WTC11 (cell line): Measurements from ENCODE around the gene PAPOLA. TPM values are rescaled to one million over a fixed set of nuclear protein-coding genes. Genes with fewer than 3 reads are reported as not detected.

Experiments used
- ATAC-seq: fragments of 200-7000 bp; cut with Tn5 transposase; 2 replicates; pipeline ENCODE4 v1.10.0; 2021; ENCODE audit warnings: mild to moderate bottlenecking, moderate library complexity
- CTCF ChIA-PET: fragments of 300-600 bp; sonication (Branson Sonifier 250); formaldehyde crosslinking; loops from one replicate; lab custom pipeline; 2021; ENCODE audit warnings: antibody characterized with exemption; lab: Charles Lee
- POLR2A ChIA-PET: fragments of 350-600 bp; sonication (Branson Sonifier 250); formaldehyde crosslinking; loops from one replicate; lab custom pipeline; 2021; ENCODE audit warnings: antibody characterized with exemption; lab: Charles Lee
- DNase-seq: peaks from one replicate; pipeline ENCODE4 v3.0.0; 2021; ENCODE audit warnings: low spot score
- H3K27ac Mint-ChIP-seq: 2 replicates; pipeline ENCODE4 v1.8.0; 2021; ENCODE audit warnings: mixed read lengths
- H3K27me3 Mint-ChIP-seq: 2 replicates; pipeline ENCODE4 v1.8.0; 2021; ENCODE audit warnings: low read depth, mild to moderate bottlenecking, moderate library complexity, mixed read lengths
- H3K36me3 Mint-ChIP-seq: 2 replicates; pipeline ENCODE4 v1.8.0; 2021; ENCODE audit warnings: mixed read lengths
- H3K4me1 Mint-ChIP-seq: 2 replicates; pipeline ENCODE4 v1.8.0; 2022; ENCODE audit warnings: mixed read lengths
- H3K4me3 Mint-ChIP-seq: 2 replicates; pipeline ENCODE4 v1.8.0; 2021; ENCODE audit warnings: mild to moderate bottlenecking, moderate library complexity, mixed read lengths
- H3K9me3 Mint-ChIP-seq: 2 replicates; pipeline ENCODE4 v1.8.0; 2021; ENCODE audit warnings: mixed read lengths
- ATF3 ChIP-seq: sonication (generic); formaldehyde crosslinking; conservative IDR thresholded peaks from 2 replicates; pipeline ENCODE4 v1.8.1; 2022; ENCODE audit warnings: mild to moderate bottlenecking, missing genetic modification reagents
- FOXK1 ChIP-seq: sonication (generic); formaldehyde crosslinking; IDR thresholded peaks from 2 replicates; pipeline ENCODE4 v1.8.0; 2022; ENCODE audit warnings: mild to moderate bottlenecking, moderate library complexity, missing genetic modification reagents
- JAZF1 ChIP-seq: fragments of 250-450 bp; sonication (Bioruptor Pico); IDR thresholded peaks from 2 replicates; pipeline ENCODE4 v1.9.0; 2021; ENCODE audit warnings: moderate library complexity, mild to moderate bottlenecking, inconsistent platforms
- NFE2L1 ChIP-seq: sonication (generic); formaldehyde crosslinking; IDR thresholded peaks from 2 replicates; pipeline ENCODE4 v1.8.1; 2023; ENCODE audit warnings: missing genetic modification reagents
- NR2C2 ChIP-seq: sonication (generic); formaldehyde crosslinking; IDR thresholded peaks from 2 replicates; pipeline ENCODE4 v1.8.0; 2022; ENCODE audit warnings: mild to moderate bottlenecking, missing genetic modification reagents
- NR3C1 ChIP-seq: sonication (generic); formaldehyde crosslinking; conservative IDR thresholded peaks from 2 replicates; pipeline ENCODE4 v1.8.1; 2023; ENCODE audit warnings: low read depth, mild to moderate bottlenecking, missing genetic modification reagents
- STAT6 ChIP-seq: sonication (generic); formaldehyde crosslinking; conservative IDR thresholded peaks from 2 replicates; pipeline ENCODE4 v1.8.1; 2023; ENCODE audit warnings: mild to moderate bottlenecking, low read depth, missing genetic modification reagents, moderate library complexity
- TEAD4 ChIP-seq: sonication (generic); formaldehyde crosslinking; IDR thresholded peaks from 2 replicates; pipeline ENCODE4 v1.8.0; 2022; ENCODE audit warnings: mild to moderate bottlenecking, missing genetic modification reagents
- ZBTB21 ChIP-seq: sonication (generic); formaldehyde crosslinking; IDR thresholded peaks from 2 replicates; pipeline ENCODE4 v1.8.1; 2023; ENCODE audit warnings: mild to moderate bottlenecking, missing genetic modification reagents, borderline replicate concordance
- ZBTB43 ChIP-seq: sonication (generic); formaldehyde crosslinking; IDR thresholded peaks from 2 replicates; pipeline ENCODE4 v1.8.1; 2023; ENCODE audit warnings: mild to moderate bottlenecking, missing genetic modification reagents
- ZNF396 ChIP-seq: fragments of 250-450 bp; sonication (Bioruptor Pico); IDR thresholded peaks from 2 replicates; pipeline ENCODE4 v1.8.0; 2021; ENCODE audit warnings: mild to moderate bottlenecking, moderate library complexity, borderline replicate concordance
- ZNF425 ChIP-seq: fragments of 250-450 bp; sonication (Bioruptor Pico); conservative IDR thresholded peaks from 2 replicates; pipeline ENCODE4 v1.9.0; 2021; ENCODE audit warnings: mild to moderate bottlenecking
- total RNA-seq: library from RNA; stranded (reverse); gene quantifications from 3 replicates; pipeline ENCODE4 v1.2.3, GENCODE V29; 2021
- TF ChIP-seq, protein P1 (sequence below): sonication (generic); formaldehyde crosslinking; IDR thresholded peaks from 2 replicates; pipeline ENCODE4 v1.8.0; 2023; ENCODE audit warnings: mild to moderate bottlenecking, missing genetic modification reagents

The PAPOLA gene
- total RNA-seq, 1 experiment from 2014 or later = 210 TPM

DNA sequence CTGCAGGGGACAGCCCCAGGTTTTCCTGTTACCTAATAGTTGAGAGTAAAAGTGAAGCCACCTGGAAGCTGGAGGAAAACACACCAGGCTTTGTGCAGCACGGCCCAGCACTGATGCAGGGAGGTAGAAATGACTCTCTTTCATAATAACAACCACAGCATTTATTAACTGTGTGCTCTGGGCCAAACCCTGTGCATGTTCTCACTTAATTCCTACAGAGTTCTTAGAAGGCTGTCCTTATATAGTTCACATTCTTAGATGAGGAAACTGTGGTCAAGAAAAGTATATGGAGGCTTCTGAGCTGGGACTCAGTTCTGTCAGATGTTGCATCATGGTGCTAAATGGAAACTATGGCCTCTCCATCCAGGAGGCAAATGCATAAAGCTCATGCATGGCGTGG lies 100.0 kb downstream of the PAPOLA start:
- Mint-ChIP-seq H3K9me3 (peaks cover 16% of the 10 kb centered on the region), H3K4me3 (no peak overlapping the region), H3K4me1 (no peaks in the 10 kb centered on the region), H3K36me3 (no peaks in the 10 kb centered on the region), H3K27ac (no peak overlapping the region), H3K27me3 (peaks cover 2% of the 10 kb centered on the region)
- DNase-seq (no peak), ATAC-seq (no peak)
- no peak for TF ChIP-seq STAT6 (CRISPR knock-in tag)
- no peak for TF ChIP-seq FOXK1 (CRISPR knock-in tag)
- no peak for TF ChIP-seq NR2C2
- TF ChIP-seq ZNF425 (CRISPR knock-in tag) = no peak
- TF ChIP-seq, protein P1, sequence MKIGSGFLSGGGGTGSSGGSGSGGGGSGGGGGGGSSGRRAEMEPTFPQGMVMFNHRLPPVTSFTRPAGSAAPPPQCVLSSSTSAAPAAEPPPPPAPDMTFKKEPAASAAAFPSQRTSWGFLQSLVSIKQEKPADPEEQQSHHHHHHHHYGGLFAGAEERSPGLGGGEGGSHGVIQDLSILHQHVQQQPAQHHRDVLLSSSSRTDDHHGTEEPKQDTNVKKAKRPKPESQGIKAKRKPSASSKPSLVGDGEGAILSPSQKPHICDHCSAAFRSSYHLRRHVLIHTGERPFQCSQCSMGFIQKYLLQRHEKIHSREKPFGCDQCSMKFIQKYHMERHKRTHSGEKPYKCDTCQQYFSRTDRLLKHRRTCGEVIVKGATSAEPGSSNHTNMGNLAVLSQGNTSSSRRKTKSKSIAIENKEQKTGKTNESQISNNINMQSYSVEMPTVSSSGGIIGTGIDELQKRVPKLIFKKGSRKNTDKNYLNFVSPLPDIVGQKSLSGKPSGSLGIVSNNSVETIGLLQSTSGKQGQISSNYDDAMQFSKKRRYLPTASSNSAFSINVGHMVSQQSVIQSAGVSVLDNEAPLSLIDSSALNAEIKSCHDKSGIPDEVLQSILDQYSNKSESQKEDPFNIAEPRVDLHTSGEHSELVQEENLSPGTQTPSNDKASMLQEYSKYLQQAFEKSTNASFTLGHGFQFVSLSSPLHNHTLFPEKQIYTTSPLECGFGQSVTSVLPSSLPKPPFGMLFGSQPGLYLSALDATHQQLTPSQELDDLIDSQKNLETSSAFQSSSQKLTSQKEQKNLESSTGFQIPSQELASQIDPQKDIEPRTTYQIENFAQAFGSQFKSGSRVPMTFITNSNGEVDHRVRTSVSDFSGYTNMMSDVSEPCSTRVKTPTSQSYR (CRISPR knock-in tag) = no peak
- ChIA-PET POLR2A (no interaction called here), CTCF (no interaction called here)

- no peak for ATAC-seq
- no peaks in the 10 kb centered on the region for H3K36me3 Mint-ChIP-seq
- no peaks in the 10 kb centered on the region for H3K4me1 Mint-ChIP-seq
- ChIA-PET POLR2A (no interaction called here), CTCF (no interaction called here)
- H3K27me3 Mint-ChIP-seq = peaks cover 2% of the 10 kb centered on the region
- no peak for DNase-seq
- no peak overlapping the region for H3K4me3 Mint-ChIP-seq
- TF ChIP-seq JAZF1 = no peak
- no peak for TF ChIP-seq ATF3 (CRISPR knock-in tag)
- no peak for TF ChIP-seq TEAD4 (CRISPR knock-in tag)
- no peak for TF ChIP-seq STAT6 (CRISPR knock-in tag)
- no peak for TF ChIP-seq NR3C1
- TF ChIP-seq ZBTB43 = no peak
- no peak for TF ChIP-seq ZBTB21 (CRISPR knock-in tag)
- TF ChIP-seq ZNF396 = no peak
- no peak for TF ChIP-seq NFE2L1 (CRISPR knock-in tag)
- TF ChIP-seq, all 79 proteins: peak for 0
- Mint-ChIP-seq H3K9me3 (peaks cover 16% of the 10 kb centered on the region), H3K27ac (no peak overlapping the region)
Observed at GRCh38 chr14:96603350-96604255, 101.4 kb downstream of the PAPOLA start.
